B cell (primary cell): ENCODE data around the gene CDC34. TPM values are rescaled to one million over a fixed set of nuclear protein-coding genes. Genes with fewer than 3 reads are reported as not detected.

Experiments
- ATAC-seq: fragments of 200-7000 bp; cut with Tn5 transposase; one replicate; pipeline ENCODE4 v1.10.0; 2021; ENCODE audit warnings: low read depth, mild to moderate bottlenecking, moderate number of reproducible peaks, moderate library complexity
- CTCF ChIA-PET: fragments of 350-600 bp; sonication (Branson Sonifier 250); formaldehyde crosslinking; loops from one replicate; lab custom pipeline; 2021; ENCODE audit warnings: antibody characterized with exemption, inconsistent platforms; lab: Charles Lee
- POLR2A ChIA-PET: fragments of 350-600 bp; sonication (Branson Sonifier 250); formaldehyde crosslinking; loops from one replicate; lab custom pipeline; 2021; ENCODE audit warnings: antibody characterized with exemption; lab: Charles Lee
- DNase-seq: peaks from one replicate; pipeline ENCODE4 v3.0.0; 2013
- H2AFZ ChIP-seq: 2 replicates; pipeline ENCODE4 v1.6.1; 2012; ENCODE audit warnings: mild to moderate bottlenecking, low read depth, low read length; ENCODE audit not compliant: insufficient read depth, poor library complexity, severe bottlenecking
- H3K27ac ChIP-seq, 2 donors: 1 replicate in 1 of 2; 2 replicates in 1 of 2; pipeline ENCODE4 v1.5.1; 2012 to 2013; ENCODE audit warnings: low read length in 2 of 2, mild to moderate bottlenecking in 2 of 2, moderate library complexity in 1 of 2
- H3K27me3 ChIP-seq, 4 experiments: fragments of 200-600 bp in 1 of 4; sonication (generic) in 1 of 4; replicated peaks in 1 of 4; 1 replicate in 2 of 4; 2 replicates in 2 of 4; pipeline versions ENCODE4 v1.6.1 to v1.7.0; 2013 to 2016; ENCODE audit warnings: low read length in 3 of 4, mild to moderate bottlenecking in 2 of 4, mixed read lengths in 1 of 4, moderate library complexity in 1 of 4; ENCODE audit not compliant: insufficient read depth in 4 of 4, control insufficient read depth in 3 of 4; ENCODE audit errors: control extremely low read depth in 1 of 4
- H3K36me3 ChIP-seq, 2 experiments: replicated peaks in 1 of 2; 1 replicate in 1 of 2; 2 replicates in 1 of 2; pipeline versions ENCODE4 v1.6.1 to v1.7.1; 2013; ENCODE audit warnings: low read length in 1 of 2; ENCODE audit not compliant: insufficient read depth in 2 of 2, control insufficient read depth in 1 of 2; ENCODE audit errors: control extremely low read depth in 1 of 2, extremely low read depth in 1 of 2
- H3K4me1 ChIP-seq, 2 donors: fragments of 200-600 bp in 1 of 2; sonication (generic) in 1 of 2; 1 replicate in 1 of 2; 2 replicates in 1 of 2; pipeline versions ENCODE4 v1.5.1 to v1.6.1; 2013 to 2017; ENCODE audit warnings: low read length in 2 of 2; ENCODE audit not compliant: control insufficient read depth in 2 of 2, insufficient read depth in 2 of 2
- H3K4me2 ChIP-seq: replicated peaks from 2 replicates; pipeline ENCODE3; 2012; ENCODE audit warnings: mild to moderate bottlenecking, low read depth, low read length; ENCODE audit not compliant: poor library complexity, severe bottlenecking
- H3K4me3 ChIP-seq, 5 experiments: fragments of 200-600 bp in 1 of 5; sonication (generic) in 1 of 5; 1 replicate in 3 of 5; 2 replicates in 2 of 5; pipeline versions ENCODE4 v1.5.1 to v1.7.0; 2011 to 2016; ENCODE audit warnings: low read length in 4 of 5, mild to moderate bottlenecking in 4 of 5, low read depth in 2 of 5, control low read depth in 1 of 5, moderate library complexity in 1 of 5; ENCODE audit not compliant: insufficient read depth in 1 of 5; ENCODE audit errors: control extremely low read depth in 1 of 5, extremely low read depth in 1 of 5
- H3K79me2 ChIP-seq: fragments of 200-600 bp; sonication (generic); one replicate; pipeline ENCODE4 v1.6.0; 2016; ENCODE audit warnings: low read length; ENCODE audit not compliant: control insufficient read depth, insufficient read depth
- H3K9ac ChIP-seq: fragments of 200-600 bp; sonication (generic); 2 replicates; pipeline ENCODE4 v1.6.1; 2017; ENCODE audit warnings: mild to moderate bottlenecking, low read length, moderate library complexity
- H3K9me3 ChIP-seq, 3 donors: one replicate each; pipeline versions ENCODE4 v1.6.1 to v1.7.1; 2013; ENCODE audit warnings: low read length in 2 of 3; ENCODE audit not compliant: control insufficient read depth in 2 of 3, insufficient read depth in 1 of 3; ENCODE audit errors: control extremely low read depth in 1 of 3
- H4K20me1 ChIP-seq: 2 replicates; pipeline ENCODE4 v1.6.0; 2012; ENCODE audit warnings: mild to moderate bottlenecking, low read length; ENCODE audit not compliant: insufficient read depth, control insufficient read depth, poor library complexity, severe bottlenecking
- H3K27ac Mint-ChIP-seq: one replicate; pipeline ENCODE4 v1.8.0; 2021; ENCODE audit warnings: mixed read lengths
- H3K27me3 Mint-ChIP-seq: one replicate; pipeline ENCODE4 v1.8.0; 2021; ENCODE audit warnings: mixed read lengths
- H3K4me1 Mint-ChIP-seq: one replicate; pipeline ENCODE4 v1.8.0; 2021; ENCODE audit warnings: mixed read lengths
- H3K4me3 Mint-ChIP-seq: one replicate; pipeline ENCODE4 v1.8.0; 2021; ENCODE audit warnings: mixed read lengths
- H3K9me3 Mint-ChIP-seq: one replicate; pipeline ENCODE4 v1.8.0; 2022; ENCODE audit warnings: mixed read lengths; ENCODE audit not compliant: insufficient read depth
- EZH2 ChIP-seq: IDR thresholded peaks from 2 replicates; pipeline ENCODE4 v1.6.1; 2012; ENCODE audit warnings: borderline replicate concordance, low read depth, mild to moderate bottlenecking, moderate library complexity, low read length; ENCODE audit not compliant: insufficient read depth, poor library complexity, severe bottlenecking
- WGBS: methylation state at CpG from one replicate; pipeline ENCODE4 v1.1.5; 2013; ENCODE audit warnings: missing lambda C conversion rate; ENCODE audit not compliant: insufficient coverage; 5-methylcytosine and 5-hydroxymethylcytosine counted together
- intact Hi-C: fragments of 100-400 bp; cut with micrococcal nuclease; formaldehyde crosslinking; loops from one replicate; pipeline ENCODE4 v1.10.0; 2022
- polyA plus RNA-seq: library from polyadenylated mRNA; depleted of rRNA; stranded (reverse); fragments of >200 nt; gene quantifications from 2 replicates; pipeline ENCODE4 v1.2.3, GENCODE V29; 2012
- total RNA-seq, 2 donors: library from RNA; stranded (reverse); fragments of 120-200 nt in 1 of 2; gene quantifications; 1 replicate in 1 of 2; 2 replicates in 1 of 2; pipeline versions ENCODE4 v1.2.3 to v1.2.4, GENCODE V29; 2013 to 2022
- TF ChIP-seq, protein P1 (sequence below): fragments of 200-600 bp; IDR thresholded peaks from one replicate; pipeline ENCODE4 v1.8.0; 2022; ENCODE audit warnings: antibody characterized with exemption, mild to moderate bottlenecking

The CDC34 gene
- total and polyA plus RNA-seq, 2 donors (not counting 1 experiment from before 2014, with no cell fraction given), result 26.9 to 28.4 TPM

DNA sequence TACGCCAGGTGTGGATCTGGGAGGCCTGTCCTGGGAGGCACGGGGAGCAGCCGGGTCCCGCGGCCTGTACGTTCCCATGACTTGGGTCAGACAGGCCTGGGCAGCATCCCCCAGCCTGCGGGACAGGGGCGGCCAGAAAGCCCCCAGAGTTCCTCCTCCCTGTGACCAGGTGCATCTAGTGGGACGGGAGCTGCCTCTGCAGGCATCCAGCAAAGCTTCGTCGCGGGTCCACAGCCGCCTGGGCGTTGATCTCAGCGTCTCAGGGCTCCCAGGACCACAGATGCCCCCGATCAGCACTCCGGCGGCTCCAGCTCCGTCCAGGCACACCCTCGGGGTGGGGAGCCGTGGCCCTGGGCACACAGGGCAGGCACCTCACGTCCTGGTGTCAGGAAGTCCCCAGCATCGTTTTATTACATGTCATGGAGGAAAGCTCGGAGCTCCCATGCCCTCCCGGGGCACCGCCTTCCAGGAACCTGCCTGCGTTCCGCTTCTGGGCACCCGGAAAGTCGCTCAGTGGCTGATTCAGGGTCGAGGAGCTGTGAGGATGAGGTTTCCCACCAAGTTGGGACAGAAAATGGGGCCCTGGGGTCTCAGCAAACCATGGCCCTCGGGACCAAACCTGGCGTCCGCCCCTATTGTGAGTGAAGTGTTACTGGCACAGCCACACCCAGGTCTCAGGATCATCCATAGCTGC is 10.8 kb downstream of the CDC34 start:
- Mint-ChIP-seq H3K4me3 (no peak overlapping the region), H3K9me3 (no peaks in the 10 kb centered on the region), H3K27me3 (no peaks in the 10 kb centered on the region), H3K27ac (no peak overlapping the region), H3K4me1 (no peaks in the 10 kb centered on the region)
- ChIA-PET POLR2A (interaction anchor here (0.5 kb wide), 1 partner anchor 136 kb away, joined by 6 read pairs; no protein-coding TSS in a partner anchor), CTCF (no interaction called here)
- no peak overlapping the region for H3K27ac ChIP-seq
- no peaks in the 10 kb centered on the region for H3K4me1 ChIP-seq
- 91% methylated on average over 34 of the region's 34 CpGs for WGBS
- no peak for TF ChIP-seq EZH2
- TF ChIP-seq, protein P1, sequence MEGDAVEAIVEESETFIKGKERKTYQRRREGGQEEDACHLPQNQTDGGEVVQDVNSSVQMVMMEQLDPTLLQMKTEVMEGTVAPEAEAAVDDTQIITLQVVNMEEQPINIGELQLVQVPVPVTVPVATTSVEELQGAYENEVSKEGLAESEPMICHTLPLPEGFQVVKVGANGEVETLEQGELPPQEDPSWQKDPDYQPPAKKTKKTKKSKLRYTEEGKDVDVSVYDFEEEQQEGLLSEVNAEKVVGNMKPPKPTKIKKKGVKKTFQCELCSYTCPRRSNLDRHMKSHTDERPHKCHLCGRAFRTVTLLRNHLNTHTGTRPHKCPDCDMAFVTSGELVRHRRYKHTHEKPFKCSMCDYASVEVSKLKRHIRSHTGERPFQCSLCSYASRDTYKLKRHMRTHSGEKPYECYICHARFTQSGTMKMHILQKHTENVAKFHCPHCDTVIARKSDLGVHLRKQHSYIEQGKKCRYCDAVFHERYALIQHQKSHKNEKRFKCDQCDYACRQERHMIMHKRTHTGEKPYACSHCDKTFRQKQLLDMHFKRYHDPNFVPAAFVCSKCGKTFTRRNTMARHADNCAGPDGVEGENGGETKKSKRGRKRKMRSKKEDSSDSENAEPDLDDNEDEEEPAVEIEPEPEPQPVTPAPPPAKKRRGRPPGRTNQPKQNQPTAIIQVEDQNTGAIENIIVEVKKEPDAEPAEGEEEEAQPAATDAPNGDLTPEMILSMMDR, result no peak
- ATAC-seq (no peak), DNase-seq (peak; percentile 10)
- no peak overlapping the region for H2AFZ ChIP-seq
- H4K20me1 ChIP-seq, result peaks cover 19% of the 10 kb centered on the region
- no peak overlapping the region for H3K4me2 ChIP-seq
- no peaks in the 10 kb centered on the region for H3K9me3 ChIP-seq
- H3K27me3 ChIP-seq, result no peaks in the 10 kb centered on the region
- H3K9ac ChIP-seq, result no peak overlapping the region
- intact Hi-C loops, result no loop called here
- no peaks in the 10 kb centered on the region for H3K79me2 ChIP-seq
- H3K4me3 ChIP-seq, result no peak overlapping the region
- peaks cover 0 to 12% of the 10 kb centered on the region in 2 experiments for H3K36me3 ChIP-seq

DNA sequence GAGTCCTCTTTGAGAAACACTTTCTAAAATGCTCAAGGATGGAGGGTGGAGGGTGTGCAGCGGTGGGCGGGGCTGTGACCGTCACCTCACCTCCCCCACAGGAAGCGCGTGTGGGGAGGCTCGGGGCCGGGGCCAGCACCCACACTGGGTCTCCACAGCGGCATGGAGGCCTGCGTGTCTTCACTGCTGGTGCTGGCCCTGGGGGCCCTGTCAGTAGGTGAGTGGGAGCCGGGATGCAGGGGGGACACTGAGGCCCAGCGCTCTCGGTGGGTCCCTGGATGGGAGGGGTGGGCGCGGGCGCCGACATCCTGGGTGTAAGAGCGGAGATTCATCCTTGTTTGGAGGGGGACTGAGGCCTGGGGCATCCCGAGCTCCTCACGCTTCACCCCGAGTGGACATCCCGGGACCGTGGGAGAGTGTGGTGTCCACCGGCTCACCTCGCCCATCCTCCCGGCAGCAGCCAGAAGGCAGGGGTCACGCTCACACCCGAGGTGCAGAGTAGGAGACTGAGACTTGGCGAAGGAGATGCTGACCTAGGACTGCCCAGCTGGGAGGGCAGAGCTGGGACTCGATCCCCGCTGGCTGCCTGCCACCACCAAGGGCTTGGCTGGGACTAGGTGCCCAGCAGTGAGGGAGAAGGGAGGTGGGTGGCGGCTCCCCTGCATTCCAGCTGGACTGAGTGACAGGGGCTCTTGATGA is 12.5 kb downstream of the CDC34 start, which contains the start of gene GZMM:
Gene GZMM (plus strand): TSS at position 144 of the 699 bp plus-strand sequence. CDS start 19 bp downstream, at position 163.
- POLR2A ChIA-PET, result no interaction called here
- H3K27me3 Mint-ChIP-seq, result no peaks in the 10 kb centered on the region

More for the DNA sequence above, 12.5 kb downstream of the CDC34 start, which contains the start of gene GZMM:
- TF ChIP-seq, protein P1, result no peak
- no peak for TF ChIP-seq EZH2
- Histone ChIP-seq H3K9me3 (peaks cover 0 to 8% (median 0%) of the 10 kb centered on the region in 3 donors), H3K4me2 (peak within 1 kb of the TSS; percentile 11), H3K4me3 (no peak within 1 kb of the TSS), H4K20me1 (peaks cover 14% of the 10 kb centered on the region), H3K4me1 (no peaks in the 10 kb centered on the region), H3K27me3 (peaks cover 0 to 8% (median 0%) of the 10 kb centered on the region in 4 experiments), H3K9ac (no peak within 1 kb of the TSS), H3K36me3 (peaks cover 0 to 2% of the 10 kb centered on the region in 2 experiments), H2AFZ (no peak within 1 kb of the TSS), H3K79me2 (no peaks in the 10 kb centered on the region), H3K27ac (no peak within 1 kb of the TSS)
- 78% methylated on average over 25 of the region's 31 CpGs for WGBS
- DNase-seq, result no peak
- ATAC-seq, result peak; percentile 33
- Mint-ChIP-seq H3K4me1 (no peaks in the 10 kb centered on the region), H3K4me3 (no peak within 1 kb of the TSS), H3K9me3 (no peaks in the 10 kb centered on the region), H3K27ac (no peak within 1 kb of the TSS)
- CTCF ChIA-PET, result no interaction called here
- intact Hi-C loops, result no loop called here
